ENCODE measurements around the gene ZNRF1.

ZNRF1 gene

DNA sequence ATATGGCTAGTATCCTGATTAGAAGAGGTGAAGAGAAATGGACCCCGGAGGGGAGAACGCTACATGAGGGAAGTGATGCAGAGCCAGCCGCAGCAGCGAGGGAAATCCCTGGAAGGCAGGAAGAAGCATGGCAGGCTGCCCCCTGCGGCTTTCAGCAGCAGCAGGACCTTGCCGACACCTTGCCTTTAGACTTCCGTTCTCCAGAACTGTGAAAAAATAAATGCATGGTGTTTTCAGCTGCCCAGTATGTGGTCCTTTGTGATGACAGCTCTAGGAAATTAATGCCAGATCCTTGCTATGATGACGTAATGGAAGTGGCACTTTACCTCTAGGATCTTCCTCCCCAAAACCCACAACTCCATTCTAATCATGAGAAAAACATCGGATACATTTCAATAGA, 139.8 kb downstream of the ZNRF1 start:
- in situ Hi-C loops (cut with HindIII; ENCODE audit: low sequenced_read_pairs), result no loop called here

DNA sequence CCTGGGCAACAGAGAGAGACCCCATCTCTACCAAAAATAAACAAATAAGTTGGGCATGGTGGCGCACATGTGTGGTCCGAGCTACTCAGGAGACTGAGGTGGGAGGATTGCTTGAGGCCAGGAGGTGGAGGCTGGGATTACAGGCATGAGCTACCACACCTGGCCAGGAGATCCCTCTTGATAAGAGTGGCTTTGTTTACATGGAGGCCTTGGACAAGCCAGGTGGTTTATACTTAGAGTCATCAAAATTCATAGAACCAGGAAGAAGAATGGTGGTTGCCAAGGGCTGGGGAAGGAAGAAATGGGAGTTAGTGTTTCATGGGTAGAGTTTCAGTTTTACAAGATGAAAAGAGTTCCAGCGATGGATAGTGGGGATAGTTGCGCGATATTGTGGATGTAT, 140.7 kb downstream of the ZNRF1 start:
- in situ Hi-C loops (cut with HindIII; ENCODE audit: low sequenced_read_pairs), result no loop called here

- in situ Hi-C loops (cut with HindIII; ENCODE audit: low sequenced_read_pairs), result no loop called here
Observed at GRCh38 chr16:75143941-75144340, 145.1 kb downstream of the ZNRF1 start.

DNA sequence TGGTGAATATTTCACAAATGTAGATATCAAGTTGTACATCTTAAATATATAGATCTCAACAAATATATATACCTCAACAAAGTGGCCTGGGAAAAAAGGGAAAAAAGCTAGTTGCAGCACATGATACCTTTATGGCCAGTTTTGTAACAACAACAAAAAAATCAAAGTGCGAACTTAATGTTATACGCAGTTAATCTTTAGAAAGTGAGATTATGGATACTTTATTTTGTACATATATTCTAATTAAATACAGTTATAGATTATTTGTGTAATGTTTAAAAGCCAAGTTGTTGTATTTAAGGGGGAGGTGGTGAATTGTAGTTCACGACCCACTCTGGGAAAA, 149.1 kb downstream of the ZNRF1 start:
- in situ Hi-C loops (cut with HindIII; ENCODE audit: low sequenced_read_pairs), result no loop called here

DNA sequence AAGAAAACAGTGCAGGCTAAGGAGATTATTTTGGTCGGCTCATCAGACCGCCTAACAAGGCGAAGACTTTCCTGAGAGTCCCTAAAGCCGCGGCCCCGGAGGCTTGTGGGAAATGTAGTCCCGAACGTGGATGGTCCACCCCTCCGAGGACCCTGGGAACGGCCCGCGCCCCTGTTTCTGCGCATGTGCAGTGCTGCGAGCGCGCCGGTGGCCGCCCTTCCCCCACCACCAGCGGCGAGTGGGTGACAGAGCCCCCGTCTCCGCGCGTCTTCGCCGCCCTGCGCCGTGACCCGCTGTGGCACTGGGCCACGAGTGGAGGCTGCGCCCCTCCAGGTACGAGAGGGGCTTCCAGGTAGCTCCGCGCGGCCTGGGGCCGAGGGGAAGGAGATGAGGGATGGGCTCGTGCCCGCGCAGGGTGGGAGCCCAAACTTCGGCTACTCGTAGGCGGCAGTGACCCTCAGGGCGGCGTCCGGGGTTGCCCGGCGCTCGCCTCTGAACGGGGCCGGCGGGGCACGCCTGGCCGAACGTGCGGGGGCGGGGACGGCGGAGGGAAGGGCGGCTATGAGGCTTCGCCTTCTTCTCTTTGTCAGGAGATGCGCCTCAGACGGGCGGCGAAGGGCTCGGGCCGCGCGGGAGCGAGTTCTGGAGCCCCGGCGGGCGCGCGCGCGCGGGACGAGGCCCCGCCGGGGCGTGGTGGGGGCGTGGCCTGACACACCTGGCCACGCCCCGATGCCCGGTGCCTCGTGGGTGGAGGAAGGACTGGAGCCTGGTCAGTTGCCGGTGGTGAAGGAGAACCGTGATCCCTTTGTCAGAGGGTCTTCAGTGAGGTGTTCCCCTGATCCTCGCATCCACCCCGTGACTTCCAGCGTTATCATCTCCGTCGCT, 149.7 kb downstream of the ZNRF1 start, which contains the start of gene ZFP1:
Gene ZFP1 (plus strand): TSS at position 214 of the 885 bp plus-strand sequence. CDS start 4,428 bp downstream, outside the sequence.
- in situ Hi-C loops (cut with HindIII; ENCODE audit: low sequenced_read_pairs), result no loop called here

DNA sequence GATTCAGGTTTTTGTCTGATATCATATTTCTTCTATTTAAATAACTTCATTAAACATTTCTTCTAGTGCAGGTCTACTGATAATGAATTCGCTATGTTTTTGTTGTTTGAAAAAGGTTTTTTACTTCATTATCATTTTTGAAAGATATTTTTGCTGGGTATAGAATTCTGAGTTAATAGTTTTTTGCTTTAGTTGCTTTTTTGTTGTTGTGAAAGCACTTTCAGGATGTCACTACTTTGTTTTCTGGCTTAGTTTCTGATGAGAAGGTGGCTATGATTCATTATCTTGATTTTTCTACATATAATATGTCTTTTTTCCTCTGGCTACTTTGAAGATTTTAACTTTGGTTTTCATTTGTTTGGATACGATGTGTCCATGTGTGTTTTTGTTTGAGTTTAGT, 153.0 kb downstream of the ZNRF1 start:
- in situ Hi-C loops (cut with HindIII; ENCODE audit: low sequenced_read_pairs), result no loop called here

DNA sequence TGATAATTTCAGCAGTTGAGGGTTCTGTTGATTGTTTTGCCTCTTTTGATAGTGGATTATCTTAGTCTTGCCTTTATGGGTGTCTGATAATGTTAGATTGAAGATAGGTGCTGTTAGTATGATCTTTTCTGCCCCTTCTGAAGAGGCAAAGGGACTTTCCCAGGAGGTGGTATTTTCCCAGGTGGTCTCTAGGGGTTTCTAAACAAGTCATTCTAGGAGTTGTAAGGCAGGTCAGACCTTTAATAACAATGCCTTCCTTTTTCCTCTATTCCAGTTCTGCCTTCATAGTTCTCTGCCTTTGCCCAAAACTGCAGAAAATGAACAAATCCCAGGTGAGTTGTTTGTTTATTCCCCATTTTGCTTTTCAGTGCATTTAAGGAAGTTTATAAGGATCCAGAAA, 153.8 kb downstream of the ZNRF1 start:
- in situ Hi-C loops (cut with HindIII; ENCODE audit: low sequenced_read_pairs), result no loop called here

DNA sequence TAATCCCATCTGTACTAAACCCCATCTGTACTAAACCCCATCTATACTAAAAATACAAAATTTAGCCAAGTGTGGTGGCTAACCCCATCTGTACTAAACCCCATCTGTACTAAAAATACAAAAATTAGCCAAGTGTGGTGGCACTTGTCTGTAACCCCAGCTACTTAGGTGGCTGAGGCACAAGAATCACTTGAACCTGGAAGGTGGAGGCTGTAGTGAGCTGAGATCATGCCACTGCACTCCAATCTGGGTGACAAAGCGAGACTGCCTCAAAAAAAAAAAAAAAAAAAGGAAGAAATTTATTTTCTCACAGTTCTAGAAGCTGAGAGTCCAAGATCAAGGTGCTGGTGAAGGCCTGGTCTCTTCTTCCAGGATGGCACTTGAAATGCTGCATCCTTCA, 161.6 kb downstream of the ZNRF1 start:
- in situ Hi-C loops (cut with HindIII; ENCODE audit: low sequenced_read_pairs), result no loop called here
